ENCODE measurements around the gene ARID5A.

DNA sequence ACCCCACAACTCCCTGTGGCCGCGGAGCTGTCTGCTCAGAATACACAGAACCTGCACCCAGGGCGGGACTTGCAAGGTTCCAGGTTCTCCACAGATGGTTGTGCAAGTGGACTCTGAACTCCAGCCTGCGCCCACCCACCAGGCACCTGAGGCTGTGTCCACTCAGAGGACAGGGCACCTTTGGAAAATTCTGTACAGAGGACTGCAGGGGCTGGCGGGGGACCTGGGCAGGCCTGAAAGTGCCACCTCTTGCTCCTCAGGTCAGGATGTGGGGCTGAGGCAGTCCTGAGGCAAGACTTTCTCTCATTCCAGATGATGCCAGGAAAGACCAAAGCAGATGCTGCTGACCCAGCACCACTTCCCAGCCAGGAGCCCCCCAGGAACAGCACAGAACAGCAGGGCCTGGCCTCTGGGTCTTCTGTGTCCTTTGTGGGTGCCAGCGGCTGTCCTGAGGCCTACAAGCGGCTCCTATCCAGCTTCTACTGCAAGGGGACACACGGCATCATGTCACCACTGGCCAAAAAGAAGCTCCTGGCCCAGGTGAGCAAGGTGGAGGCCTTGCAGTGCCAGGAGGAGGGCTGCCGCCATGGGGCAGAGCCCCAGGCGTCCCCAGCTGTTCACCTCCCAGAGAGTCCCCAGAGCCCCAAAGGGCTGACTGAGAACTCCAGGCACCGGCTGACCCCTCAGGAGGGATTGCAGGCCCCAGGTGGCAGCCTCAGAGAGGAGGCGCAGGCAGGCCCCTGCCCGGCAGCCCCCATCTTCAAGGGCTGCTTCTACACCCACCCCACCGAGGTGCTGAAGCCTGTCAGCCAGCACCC lies 14.4 kb downstream of the ARID5A start:
- no peak for TF ChIP-seq ZKSCAN8 (CRISPR knock-in tag; IDR thresholded peaks at IDR 0.05)
- TF ChIP-seq SRSF9 (IDR thresholded peaks at IDR 0.05; ENCODE audit: borderline replicate concordance, low read depth, low read length): no peak
- no peak for TF ChIP-seq TRIM24 (IDR thresholded peaks at IDR 0.05)
- no peak for TF ChIP-seq RBFOX2 (IDR thresholded peaks at IDR 0.05; ENCODE audit: low read depth, low read length)
- TF ChIP-seq NRF1 (conservative IDR thresholded peaks at IDR 0.05 in 1 of 2, IDR thresholded peaks at IDR 0.05 in 1 of 2): no peak
- TF ChIP-seq ZNF384 (IDR thresholded peaks at IDR 0.05; ENCODE audit: low read depth, low read length): no peak
- TF ChIP-seq, protein P1, sequence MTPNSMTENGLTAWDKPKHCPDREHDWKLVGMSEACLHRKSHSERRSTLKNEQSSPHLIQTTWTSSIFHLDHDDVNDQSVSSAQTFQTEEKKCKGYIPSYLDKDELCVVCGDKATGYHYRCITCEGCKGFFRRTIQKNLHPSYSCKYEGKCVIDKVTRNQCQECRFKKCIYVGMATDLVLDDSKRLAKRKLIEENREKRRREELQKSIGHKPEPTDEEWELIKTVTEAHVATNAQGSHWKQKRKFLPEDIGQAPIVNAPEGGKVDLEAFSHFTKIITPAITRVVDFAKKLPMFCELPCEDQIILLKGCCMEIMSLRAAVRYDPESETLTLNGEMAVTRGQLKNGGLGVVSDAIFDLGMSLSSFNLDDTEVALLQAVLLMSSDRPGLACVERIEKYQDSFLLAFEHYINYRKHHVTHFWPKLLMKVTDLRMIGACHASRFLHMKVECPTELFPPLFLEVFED (CRISPR knock-in tag; conservative IDR thresholded peaks at IDR 0.05): no peak
- TF ChIP-seq CHD4 (IDR thresholded peaks at IDR 0.05; ENCODE audit: insufficient read depth, insufficient replicate concordance, low read depth, low read length, poor library complexity, severe bottlenecking): no peak
